Iris pigment epithelial cell (primary cell): Measurements from ENCODE around the gene PRR5L.

ENCODE experiments used
- DNase-seq: peaks from one replicate; pipeline ENCODE4 v3.0.0-alpha.2; 2011; ENCODE audit warnings: low read depth

The PRR5L gene

GRCh38 chr11:36376888-36377758 lies 81.0 kb downstream of the PRR5L start:
- peak; percentile 72 for DNase-seq

GRCh38 chr11:36377759-36378564 lies 81.9 kb downstream of the PRR5L start:
- no peak for DNase-seq

- no peak for DNase-seq
These were observed 83.6 kb downstream of the PRR5L start for GRCh38 chr11:36379653-36380052.

- DNase-seq = no peak
These were observed 84.4 kb downstream of the PRR5L start for GRCh38 chr11:36380296-36381014.

- no peak for DNase-seq
These were observed 84.9 kb downstream of the PRR5L start for GRCh38 chr11:36381015-36381360.

- DNase-seq = no peak
These were observed 87.1 kb downstream of the PRR5L start for GRCh38 chr11:36383195-36383594.

GRCh38 chr11:36385121-36385970 lies 89.3 kb downstream of the PRR5L start:
- peak; percentile 94 for DNase-seq

- DNase-seq = no peak
These were observed 90.3 kb downstream of the PRR5L start for GRCh38 chr11:36386411-36386810.

GRCh38 chr11:36388071-36388470 lies 92.0 kb downstream of the PRR5L start:
- no peak for DNase-seq

GRCh38 chr11:36388951-36389350 lies 92.9 kb downstream of the PRR5L start:
- DNase-seq = no peak

- DNase-seq = no peak
These were observed 93.7 kb downstream of the PRR5L start for GRCh38 chr11:36389811-36390210.

- no peak for DNase-seq
These were observed 94.9 kb downstream of the PRR5L start for GRCh38 chr11:36390963-36391471.

GRCh38 chr11:36392196-36392595 lies 96.1 kb downstream of the PRR5L start:
- DNase-seq = no peak

- no peak for DNase-seq
These were observed 98.0 kb downstream of the PRR5L start for GRCh38 chr11:36394056-36394455.

- no peak for DNase-seq
These were observed 98.8 kb downstream of the PRR5L start for GRCh38 chr11:36394926-36395325.

- DNase-seq = no peak
These were observed 100.1 kb downstream of the PRR5L start for GRCh38 chr11:36395978-36396736.

- DNase-seq = no peak
These were observed 102.3 kb downstream of the PRR5L start for GRCh38 chr11:36398231-36398953.

GRCh38 chr11:36399236-36399635 lies 103.1 kb downstream of the PRR5L start:
- no peak for DNase-seq

- no peak for DNase-seq
These were observed 103.7 kb downstream of the PRR5L start for GRCh38 chr11:36399745-36400144.
